AG04449 (cell line): Measurements from ENCODE around the gene KCNK2.

Source experiments
- CTCF ChIA-PET: fragments of 350-600 bp; formaldehyde crosslinking; extraction: SDS; loops from one replicate; lab custom pipeline; 2021; ENCODE audit warnings: antibody characterized with exemption; lab: Yijun Ruan, JAX
- POLR2A ChIA-PET: fragments of 400-600, 350-600 bp; formaldehyde crosslinking; extraction: SDS; loops from one replicate; lab custom pipeline; 2020; ENCODE audit warnings: antibody characterized with exemption, inconsistent platforms; lab: Yijun Ruan, JAX
- DNase-seq: peaks from one replicate; pipeline ENCODE4 v3.0.0-alpha.2; 2010; ENCODE audit warnings: low read depth, low spot score
- H3K4me3 ChIP-seq: 2 replicates; pipeline ENCODE4 v1.5.1; 2011; ENCODE audit warnings: low read depth, mild to moderate bottlenecking, control low read depth, low read length
- CTCF ChIP-seq: IDR thresholded peaks from one replicate; pipeline ENCODE4 v1.5.1; 2011; ENCODE audit warnings: mild to moderate bottlenecking, moderate library complexity, low read length, control low read depth, inconsistent platforms; ENCODE audit not compliant: insufficient read depth; ENCODE audit errors: missing control alignments

The KCNK2 gene

GRCh38 chr1:215220346-215220745, 137.8 kb downstream of the KCNK2 start:
- POLR2A ChIA-PET, result no interaction called here
- no peak overlapping the region for H3K4me3 ChIP-seq
- no peak for TF ChIP-seq CTCF
- CTCF ChIA-PET, result no interaction called here
- DNase-seq, result no peak

GRCh38 chr1:215226757-215227156, 144.2 kb downstream of the KCNK2 start:
- POLR2A ChIA-PET, result no interaction called here
- CTCF ChIA-PET, result no interaction called here

GRCh38 chr1:215228193-215228592, 145.7 kb downstream of the KCNK2 start:
- ChIA-PET POLR2A (no interaction called here), CTCF (interaction anchor here (1.3 to 1.4 kb wide), 2 partner anchors 10 to 567 kb away, joined by 3 read pairs; no protein-coding TSS in a partner anchor)
- DNase-seq, result no peak
- TF ChIP-seq CTCF, result no peak
- no peak overlapping the region for H3K4me3 ChIP-seq

More at GRCh38 chr1:215226757-215227156, 144.2 kb downstream of the KCNK2 start:
- no peak overlapping the region for H3K4me3 ChIP-seq
- no peak for TF ChIP-seq CTCF
- no peak for DNase-seq

GRCh38 chr1:215241451-215241850, 158.9 kb downstream of the KCNK2 start:
- TF ChIP-seq CTCF, result no peak
- DNase-seq, result no peak
- H3K4me3 ChIP-seq, result no peak overlapping the region
- ChIA-PET POLR2A (no interaction called here), CTCF (no interaction called here)

- no peak overlapping the region for H3K4me3 ChIP-seq
- ChIA-PET CTCF (interaction anchor here (1.1 to 1.2 kb wide), 2 partner anchors 13 kb away, joined by 3 read pairs; no protein-coding TSS in a partner anchor), POLR2A (no interaction called here)
Measured at GRCh38 chr1:215243345-215244054, 161.0 kb downstream of the KCNK2 start.

More at GRCh38 chr1:215243345-215244054, 161.0 kb downstream of the KCNK2 start:
- no peak for TF ChIP-seq CTCF
- no peak for DNase-seq
